ENCODE data around the gene PDE10A.
"Not testable (repeated sequence)": the region's sequence is repeated elsewhere in the genome, so short reads cannot be mapped to it uniquely, and the experiment has no call there.

Gene PDE10A

DNA sequence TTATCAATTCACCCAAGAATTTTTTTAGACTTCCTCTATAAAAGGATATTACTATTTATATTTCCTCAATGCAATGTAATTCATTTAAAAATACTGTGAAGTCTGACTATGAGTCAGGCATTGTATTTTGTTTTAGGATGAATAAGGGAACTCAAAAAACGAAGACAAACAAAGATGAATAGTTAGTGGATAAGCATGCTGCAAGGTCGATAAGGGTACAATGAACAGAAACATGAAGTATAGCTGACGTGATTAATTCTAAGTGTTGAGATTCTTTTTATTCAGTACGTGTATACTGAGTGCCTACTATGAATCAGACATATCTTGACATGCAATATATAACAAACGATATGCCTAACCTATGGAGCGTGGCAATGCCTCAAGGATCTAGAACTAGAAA is 105.4 kb downstream of the PDE10A start:
- TF ChIP-seq, protein P1, sequence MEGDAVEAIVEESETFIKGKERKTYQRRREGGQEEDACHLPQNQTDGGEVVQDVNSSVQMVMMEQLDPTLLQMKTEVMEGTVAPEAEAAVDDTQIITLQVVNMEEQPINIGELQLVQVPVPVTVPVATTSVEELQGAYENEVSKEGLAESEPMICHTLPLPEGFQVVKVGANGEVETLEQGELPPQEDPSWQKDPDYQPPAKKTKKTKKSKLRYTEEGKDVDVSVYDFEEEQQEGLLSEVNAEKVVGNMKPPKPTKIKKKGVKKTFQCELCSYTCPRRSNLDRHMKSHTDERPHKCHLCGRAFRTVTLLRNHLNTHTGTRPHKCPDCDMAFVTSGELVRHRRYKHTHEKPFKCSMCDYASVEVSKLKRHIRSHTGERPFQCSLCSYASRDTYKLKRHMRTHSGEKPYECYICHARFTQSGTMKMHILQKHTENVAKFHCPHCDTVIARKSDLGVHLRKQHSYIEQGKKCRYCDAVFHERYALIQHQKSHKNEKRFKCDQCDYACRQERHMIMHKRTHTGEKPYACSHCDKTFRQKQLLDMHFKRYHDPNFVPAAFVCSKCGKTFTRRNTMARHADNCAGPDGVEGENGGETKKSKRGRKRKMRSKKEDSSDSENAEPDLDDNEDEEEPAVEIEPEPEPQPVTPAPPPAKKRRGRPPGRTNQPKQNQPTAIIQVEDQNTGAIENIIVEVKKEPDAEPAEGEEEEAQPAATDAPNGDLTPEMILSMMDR (IDR thresholded peaks at IDR 0.05; ENCODE audit: insufficient read depth, missing control alignments), result no peak
- FAIRE-seq, result no peak

DNA sequence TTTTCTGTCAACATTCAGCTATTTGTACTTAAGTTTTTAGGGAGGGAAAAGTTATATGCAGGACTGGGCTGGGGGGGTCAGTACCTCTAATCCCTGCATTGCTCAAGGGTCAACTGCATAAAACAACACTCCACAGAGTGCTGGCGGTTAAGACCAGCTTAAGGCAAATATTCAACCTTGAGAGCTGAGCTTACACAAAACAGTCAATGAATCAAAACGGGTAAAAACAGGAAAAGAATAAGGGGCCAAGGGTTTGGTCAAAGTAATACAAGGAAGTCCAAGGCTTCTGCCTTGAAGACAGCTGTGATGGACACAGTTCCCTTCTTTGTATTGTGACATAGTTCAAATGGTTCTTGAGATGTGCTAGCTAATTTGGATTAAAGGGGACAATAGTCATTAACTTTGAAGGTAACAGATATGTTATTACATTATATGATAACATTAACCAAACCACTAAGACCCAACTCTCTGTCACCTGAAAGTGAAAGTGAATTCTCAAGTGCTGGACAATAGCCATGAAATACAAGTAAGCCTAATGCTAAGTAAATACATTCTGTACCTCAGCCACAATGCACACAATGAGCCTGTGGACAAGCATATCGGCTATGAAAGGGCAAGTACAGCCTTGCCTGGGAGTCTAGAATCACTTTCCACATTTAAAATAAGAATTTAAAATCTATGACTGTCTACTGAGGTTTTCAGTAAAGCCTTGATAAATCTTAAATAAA is 106.8 kb downstream of the PDE10A start:
- TF ChIP-seq, protein P1 (IDR thresholded peaks at IDR 0.05; ENCODE audit: insufficient read depth, missing control alignments), result no peak
- FAIRE-seq (no peak), DNase-seq (ENCODE audit: insufficient read length, low spot score) (no peak)

More for the DNA sequence above, 105.4 kb downstream of the PDE10A start:
- no peak for DNase-seq (ENCODE audit: insufficient read length, low spot score)

DNA sequence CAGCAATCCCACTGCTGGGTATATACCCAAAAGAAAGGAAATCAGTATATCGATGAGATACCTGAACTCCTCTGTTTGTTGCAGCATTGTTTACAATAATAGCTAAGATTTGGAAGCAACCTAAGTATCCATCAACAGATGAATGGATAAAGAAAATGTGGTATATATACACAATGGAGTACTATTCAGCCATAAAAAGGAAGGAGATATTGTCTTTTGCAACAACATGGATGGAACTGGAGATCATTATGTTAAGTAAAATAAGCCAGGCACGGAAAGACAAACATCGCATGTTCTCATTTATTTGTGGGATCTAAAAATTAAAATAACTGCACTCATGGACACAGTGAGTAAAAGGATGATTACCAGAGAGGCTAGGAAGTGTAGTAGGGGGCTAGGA is 108.4 kb downstream of the PDE10A start:
- not testable (repeated sequence) for FAIRE-seq; DNase-seq (ENCODE audit: insufficient read length, low spot score)

DNA sequence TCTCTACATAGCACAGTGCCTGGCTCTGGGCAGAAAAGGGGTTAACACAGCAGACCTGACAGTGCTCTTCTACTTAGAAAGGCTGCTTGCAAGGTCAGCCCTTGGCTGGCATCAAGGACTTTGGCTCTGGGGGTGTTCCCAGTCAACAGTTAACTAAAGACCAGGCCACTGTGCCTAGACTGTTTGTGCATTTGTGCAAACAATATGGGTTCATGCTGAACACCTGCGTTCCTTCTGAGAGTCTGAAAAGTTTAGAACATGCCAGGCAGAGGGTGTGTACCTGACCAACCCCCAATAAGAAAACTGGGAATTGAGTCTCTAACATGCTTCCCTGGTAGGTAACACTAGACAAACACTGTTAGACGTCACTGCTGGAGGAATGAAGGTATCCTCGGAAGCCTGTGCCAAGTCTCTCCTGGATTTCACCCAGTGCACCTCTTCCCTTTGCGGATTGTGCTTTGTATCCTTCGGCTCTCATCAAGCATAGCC is 110.7 kb downstream of the PDE10A start:
- no peak for DNase-seq (ENCODE audit: insufficient read length, low spot score)
- TF ChIP-seq, protein P1 (IDR thresholded peaks at IDR 0.05; ENCODE audit: insufficient read depth, missing control alignments), result no peak

DNA sequence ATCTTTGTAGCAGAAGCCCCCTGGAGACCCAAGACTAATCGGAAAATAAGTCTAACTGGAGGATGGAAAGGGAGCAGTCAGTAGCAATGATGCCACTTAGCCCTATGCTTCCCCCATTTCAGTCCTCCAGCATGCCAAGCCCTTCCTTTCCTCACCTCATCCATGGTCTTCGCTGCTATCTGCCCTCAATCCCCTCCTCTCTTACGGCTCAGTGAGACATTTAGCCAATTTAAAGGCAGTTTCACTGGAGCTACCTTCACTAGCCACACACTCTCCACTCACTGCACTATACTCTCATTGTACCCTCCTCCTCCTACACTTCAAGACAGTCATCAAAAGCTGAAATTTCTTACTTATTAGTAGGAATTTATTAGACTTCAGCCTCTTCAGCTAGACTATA is 111.2 kb downstream of the PDE10A start:
- no peak for DNase-seq (ENCODE audit: insufficient read length, low spot score)
- FAIRE-seq, result no peak
- TF ChIP-seq, protein P1 (IDR thresholded peaks at IDR 0.05; ENCODE audit: insufficient read depth, missing control alignments), result no peak

More for the DNA sequence above, 110.7 kb downstream of the PDE10A start:
- no peak for FAIRE-seq

DNA sequence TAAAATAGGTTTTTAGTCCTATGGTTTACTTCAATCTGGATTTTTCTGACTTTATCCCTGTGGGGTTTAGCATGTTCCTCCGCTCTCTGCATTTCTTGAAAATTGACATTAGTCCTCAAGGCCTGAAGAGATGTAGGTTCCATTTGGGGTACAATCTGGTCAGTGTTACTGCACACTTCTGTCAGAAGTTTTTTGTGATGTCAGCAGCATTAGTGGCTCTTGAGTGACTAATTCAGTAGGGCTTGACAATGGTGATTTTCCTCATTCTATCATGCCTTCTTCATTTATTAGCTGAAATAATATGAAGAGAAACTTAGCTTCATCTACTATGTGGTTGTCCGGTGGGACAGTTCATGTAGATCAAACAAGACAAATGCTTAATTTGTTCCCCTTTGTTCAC is 114.6 kb downstream of the PDE10A start:
- FAIRE-seq (no peak), DNase-seq (ENCODE audit: insufficient read length, low spot score) (no peak)
- TF ChIP-seq, protein P1 (IDR thresholded peaks at IDR 0.05; ENCODE audit: insufficient read depth, missing control alignments), result no peak

DNA sequence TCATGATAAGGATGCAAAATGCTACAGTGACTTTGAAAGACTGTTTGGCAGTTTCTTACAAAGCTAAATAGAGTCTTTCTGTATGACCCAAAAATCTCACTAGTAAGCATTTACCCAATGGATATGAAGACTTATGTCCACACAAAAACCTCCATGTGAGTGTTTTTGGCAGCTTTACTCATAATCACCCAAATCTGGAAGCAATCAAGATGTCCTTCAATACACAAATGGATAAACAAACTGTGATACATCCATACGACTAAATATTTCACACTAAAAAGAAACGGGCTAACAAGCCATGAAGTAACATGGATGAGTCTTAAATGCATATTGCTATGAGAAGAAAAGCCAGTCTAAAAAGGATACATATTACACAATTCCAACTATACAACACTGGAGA is 117.2 kb downstream of the PDE10A start:
- FAIRE-seq, result no peak
- TF ChIP-seq, protein P1 (IDR thresholded peaks at IDR 0.05; ENCODE audit: insufficient read depth, missing control alignments), result no peak
- DNase-seq (ENCODE audit: insufficient read length, low spot score), result no peak
